Astrocyte (in vitro differentiated cells and primary cell): ENCODE results near the gene CFL1.

Experiments
- EZH2 ChIP-seq: IDR thresholded peaks from 2 replicates; pipeline ENCODE4 v1.6.1; 2012; ENCODE audit warnings: mild to moderate bottlenecking, low read length, inconsistent platforms; ENCODE audit not compliant: insufficient read depth
- TF ChIP-seq, protein P1 (sequence below): IDR thresholded peaks from 2 replicates; pipeline ENCODE4 v1.5.1; 2011; ENCODE audit warnings: low read depth, mild to moderate bottlenecking, inconsistent platforms, low read length, moderate library complexity; ENCODE audit not compliant: insufficient read depth

DNA sequence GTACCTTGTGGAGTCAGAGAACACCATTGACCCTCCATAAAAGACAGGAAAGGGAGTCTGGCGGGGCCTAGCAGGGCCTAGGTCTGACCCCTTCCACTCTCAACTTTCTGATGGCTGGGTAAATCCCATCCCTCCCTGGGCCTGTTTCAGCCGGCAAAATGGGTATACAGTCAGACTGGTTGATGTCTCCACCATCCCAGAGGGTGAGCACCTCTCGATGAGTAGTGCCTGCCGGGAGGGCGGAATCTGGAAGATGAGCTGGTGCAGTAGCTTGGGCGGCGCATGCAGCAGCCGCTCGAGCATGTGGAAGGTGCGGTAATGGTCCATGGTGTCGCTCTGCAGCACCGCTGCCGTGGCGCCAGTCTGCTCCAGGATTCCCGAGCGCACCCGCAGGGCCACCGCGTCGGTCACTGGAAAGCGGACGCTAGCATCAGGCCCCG lies 29.8 kb upstream of the CFL1 start:
- TF ChIP-seq, protein P1, sequence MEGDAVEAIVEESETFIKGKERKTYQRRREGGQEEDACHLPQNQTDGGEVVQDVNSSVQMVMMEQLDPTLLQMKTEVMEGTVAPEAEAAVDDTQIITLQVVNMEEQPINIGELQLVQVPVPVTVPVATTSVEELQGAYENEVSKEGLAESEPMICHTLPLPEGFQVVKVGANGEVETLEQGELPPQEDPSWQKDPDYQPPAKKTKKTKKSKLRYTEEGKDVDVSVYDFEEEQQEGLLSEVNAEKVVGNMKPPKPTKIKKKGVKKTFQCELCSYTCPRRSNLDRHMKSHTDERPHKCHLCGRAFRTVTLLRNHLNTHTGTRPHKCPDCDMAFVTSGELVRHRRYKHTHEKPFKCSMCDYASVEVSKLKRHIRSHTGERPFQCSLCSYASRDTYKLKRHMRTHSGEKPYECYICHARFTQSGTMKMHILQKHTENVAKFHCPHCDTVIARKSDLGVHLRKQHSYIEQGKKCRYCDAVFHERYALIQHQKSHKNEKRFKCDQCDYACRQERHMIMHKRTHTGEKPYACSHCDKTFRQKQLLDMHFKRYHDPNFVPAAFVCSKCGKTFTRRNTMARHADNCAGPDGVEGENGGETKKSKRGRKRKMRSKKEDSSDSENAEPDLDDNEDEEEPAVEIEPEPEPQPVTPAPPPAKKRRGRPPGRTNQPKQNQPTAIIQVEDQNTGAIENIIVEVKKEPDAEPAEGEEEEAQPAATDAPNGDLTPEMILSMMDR: no peak
- TF ChIP-seq EZH2: no peak
